Neural crest cell (in vitro differentiated cells): ENCODE results near the gene LNP1. TPM values are rescaled to one million over a fixed set of nuclear protein-coding genes. Genes with fewer than 3 reads are reported as not detected.

Source experiments
- DNase-seq: peaks from one replicate; pipeline ENCODE4 v3.0.0; 2021; ENCODE audit warnings: low read depth, mixed read lengths, low spot score
- H3K27ac Mint-ChIP-seq: one replicate; pipeline ENCODE4 v1.8.0; 2021; ENCODE audit warnings: mild to moderate bottlenecking, mixed read lengths; ENCODE audit not compliant: unreplicated experiment
- H3K27me3 Mint-ChIP-seq: 2 replicates; pipeline ENCODE4 v1.8.0; 2021; ENCODE audit warnings: low read depth, mild to moderate bottlenecking, mixed read lengths
- H3K36me3 Mint-ChIP-seq: 2 replicates; pipeline ENCODE4 v1.8.0; 2021; ENCODE audit warnings: low read depth, mild to moderate bottlenecking, mixed read lengths
- H3K4me1 Mint-ChIP-seq: 2 replicates; pipeline ENCODE4 v1.8.0; 2021; ENCODE audit warnings: mixed read lengths
- H3K4me3 Mint-ChIP-seq: one replicate; pipeline ENCODE4 v1.8.0; 2021; ENCODE audit warnings: mild to moderate bottlenecking, mixed read lengths
- H3K9me3 Mint-ChIP-seq: 2 replicates; pipeline ENCODE4 v1.8.0; 2021; ENCODE audit warnings: mixed read lengths
- CTCF ChIP-seq: fragments of 200-600 bp; sonication (generic); conservative IDR thresholded peaks from 2 replicates; pipeline ENCODE4 v1.5.0; 2021; ENCODE audit warnings: antibody characterized with exemption, mild to moderate bottlenecking
- total RNA-seq: library from RNA; stranded (reverse); gene quantifications from 2 replicates; pipeline ENCODE4 v1.2.1, GENCODE V29; 2021

The LNP1 gene
- total RNA-seq, 1 donor from 2014 or later = 6.9 TPM

- H3K36me3 Mint-ChIP-seq = peaks cover 4% of the 10 kb centered on the region
- no peak for TF ChIP-seq CTCF
- no peaks in the 10 kb centered on the region for H3K9me3 Mint-ChIP-seq
- H3K4me1 Mint-ChIP-seq = no peaks in the 10 kb centered on the region
- no peak for DNase-seq
- no peaks in the 10 kb centered on the region for H3K27me3 Mint-ChIP-seq
- H3K27ac Mint-ChIP-seq = no peak overlapping the region
- no peak overlapping the region for H3K4me3 Mint-ChIP-seq
These were observed 32.9 kb upstream of the LNP1 start for GRCh38 chr3:100368441-100368840.

- H3K4me1 Mint-ChIP-seq = no peaks in the 10 kb centered on the region
- no peak overlapping the region for H3K4me3 Mint-ChIP-seq
- no peak for TF ChIP-seq CTCF
- no peak for DNase-seq
- no peaks in the 10 kb centered on the region for H3K36me3 Mint-ChIP-seq
- H3K27me3 Mint-ChIP-seq = no peaks in the 10 kb centered on the region
- H3K27ac Mint-ChIP-seq = no peak overlapping the region
- H3K9me3 Mint-ChIP-seq = no peaks in the 10 kb centered on the region
These were observed 30.6 kb upstream of the LNP1 start for GRCh38 chr3:100370756-100371155.

- H3K36me3 Mint-ChIP-seq = peaks cover 4% of the 10 kb centered on the region
- H3K27me3 Mint-ChIP-seq = no peaks in the 10 kb centered on the region
- H3K9me3 Mint-ChIP-seq = no peaks in the 10 kb centered on the region
- H3K4me3 Mint-ChIP-seq = no peak overlapping the region
- no peaks in the 10 kb centered on the region for H3K4me1 Mint-ChIP-seq
- H3K27ac Mint-ChIP-seq = no peak overlapping the region
- TF ChIP-seq CTCF = no peak
- no peak for DNase-seq
These were observed 26.8 kb upstream of the LNP1 start for GRCh38 chr3:100374521-100374920.

GRCh38 chr3:100376301-100376700, 25.0 kb upstream of the LNP1 start:
- Mint-ChIP-seq H3K27me3 (no peaks in the 10 kb centered on the region), H3K27ac (no peak overlapping the region), H3K36me3 (peaks cover 10% of the 10 kb centered on the region), H3K9me3 (no peaks in the 10 kb centered on the region), H3K4me1 (no peaks in the 10 kb centered on the region), H3K4me3 (no peak overlapping the region)
- no peak for TF ChIP-seq CTCF
- no peak for DNase-seq

GRCh38 chr3:100384733-100385525, 16.4 kb upstream of the LNP1 start:
- Mint-ChIP-seq H3K27ac (peak overlapping the region; percentile 15), H3K9me3 (peaks cover 3% of the 10 kb centered on the region), H3K27me3 (no peaks in the 10 kb centered on the region), H3K4me1 (peaks cover 4% of the 10 kb centered on the region), H3K36me3 (peaks cover 26% of the 10 kb centered on the region), H3K4me3 (no peak overlapping the region)
- no peak for DNase-seq
- no peak for TF ChIP-seq CTCF
